Erythroblast (primary cell): ENCODE measurements around the gene KREMEN2.

Source experiments
- GATA1 ChIP-seq: IDR thresholded peaks from 2 replicates; pipeline ENCODE4 v1.6.1; 2011; ENCODE audit warnings: low read depth, mild to moderate bottlenecking, control low read depth, low read length, moderate library complexity
- POLR2A ChIP-seq: IDR thresholded peaks from 2 replicates; pipeline ENCODE4 v1.6.1; 2011; ENCODE audit warnings: mild to moderate bottlenecking, low read length

GRCh38 chr16:2942045-2942444 is 22.0 kb upstream of the KREMEN2 start:
- TF ChIP-seq POLR2A (no peak), GATA1 (no peak)
